Measurements from ENCODE around the gene SHROOM2.
"Not testable (repeated sequence)": the region's sequence is repeated elsewhere in the genome, so short reads cannot be mapped to it uniquely, and the experiment has no call there.

The SHROOM2 gene

GRCh38 chrX:9786798-9787635 lies 788 bp downstream of the SHROOM2 start:
- DNase-seq: no peak

GRCh38 chrX:9788911-9789310 lies 2.7 kb downstream of the SHROOM2 start:
- no peak for DNase-seq

GRCh38 chrX:9789555-9789954 lies 3.3 kb downstream of the SHROOM2 start:
- no peak for DNase-seq

- no peak for DNase-seq
Observed at GRCh38 chrX:9790866-9791265, 4.6 kb downstream of the SHROOM2 start.

GRCh38 chrX:9794495-9794894 lies 8.3 kb downstream of the SHROOM2 start:
- no peak for DNase-seq

GRCh38 chrX:9797384-9798360 lies 11.4 kb downstream of the SHROOM2 start:
- no peak for DNase-seq

- DNase-seq: no peak
Observed at GRCh38 chrX:9802737-9803136, 16.5 kb downstream of the SHROOM2 start.

GRCh38 chrX:9804444-9804843 lies 18.2 kb downstream of the SHROOM2 start:
- DNase-seq: no peak

- no peak for DNase-seq
Observed at GRCh38 chrX:9805956-9806355, 19.7 kb downstream of the SHROOM2 start.

GRCh38 chrX:9807355-9808182 lies 21.3 kb downstream of the SHROOM2 start:
- no peak for DNase-seq

- DNase-seq: not testable (repeated sequence)
Observed at GRCh38 chrX:9809876-9810275, 23.6 kb downstream of the SHROOM2 start.

- DNase-seq: not testable (repeated sequence)
Observed at GRCh38 chrX:9811086-9811485, 24.9 kb downstream of the SHROOM2 start.

GRCh38 chrX:9816084-9816700 lies 30.0 kb downstream of the SHROOM2 start:
- no peak for DNase-seq

GRCh38 chrX:9821572-9821971 lies 35.3 kb downstream of the SHROOM2 start:
- no peak for DNase-seq

- no peak for DNase-seq
Observed at GRCh38 chrX:9824554-9824953, 38.3 kb downstream of the SHROOM2 start.

GRCh38 chrX:9825129-9825790 lies 39.0 kb downstream of the SHROOM2 start:
- no peak for DNase-seq

GRCh38 chrX:9825966-9826365 lies 39.7 kb downstream of the SHROOM2 start:
- DNase-seq: no peak

GRCh38 chrX:9829308-9830267 lies 43.4 kb downstream of the SHROOM2 start:
- no peak for DNase-seq

- no peak for DNase-seq
Observed at GRCh38 chrX:9832811-9833210, 46.6 kb downstream of the SHROOM2 start.

GRCh38 chrX:9835585-9836210 lies 49.5 kb downstream of the SHROOM2 start:
- no peak for DNase-seq

Measured in NCI-H1694 treated with DMSO at 0.1 percent for 48 hours (cell line).